Neural cell (in vitro differentiated cells): Measurements from ENCODE around the gene LILRB5.

ENCODE experiments used
- CTCF ChIP-seq: fragments of 450-650 bp; IDR thresholded peaks from 2 replicates; pipeline ENCODE4 v1.5.1; 2014; ENCODE audit warnings: antibody characterized with exemption, mild to moderate bottlenecking, moderate library complexity; ENCODE audit not compliant: poor library complexity, severe bottlenecking
- EP300 ChIP-seq: fragments of 450-650 bp; conservative IDR thresholded peaks from 2 replicates; pipeline ENCODE4 v1.6.1; 2014; ENCODE audit warnings: antibody characterized with exemption, mild to moderate bottlenecking, moderate library complexity; ENCODE audit not compliant: poor library complexity, severe bottlenecking
- EZH2 ChIP-seq: fragments of 200-600, 300-800 bp; shearing (Covaris generic), sonication (generic); IDR thresholded peaks from 2 replicates; pipeline ENCODE4 v1.6.1; 2014; ENCODE audit warnings: antibody characterized with exemption, low read length, borderline replicate concordance, mild to moderate bottlenecking; ENCODE audit not compliant: insufficient read depth, poor library complexity, severe bottlenecking
- POLR2AphosphoS5 ChIP-seq: IDR thresholded peaks from 2 replicates; pipeline ENCODE4 v1.6.1; 2012

- no peak for TF ChIP-seq EP300
- no peak for TF ChIP-seq POLR2AphosphoS5
- no peak for TF ChIP-seq CTCF
- no peak for TF ChIP-seq EZH2
Observed at GRCh38 chr19:54268936-54269335, 11.9 kb upstream of the LILRB5 start.
